A172 (cell line): Measurements from ENCODE around the gene NUMA1. TPM values are rescaled to one million over a fixed set of nuclear protein-coding genes. Genes with fewer than 3 reads are reported as not detected.

Source experiments
- DNase-seq: peaks from one replicate; pipeline ENCODE4 v3.0.0-alpha.2; 2015; ENCODE audit warnings: low spot score
- total RNA-seq: library from RNA; depleted of rRNA; stranded (reverse); fragments of >200 nt; shearing (Covaris generic); gene quantifications from 2 replicates; pipeline ENCODE4 v1.2.3, GENCODE V29; 2014

The NUMA1 gene
- total RNA-seq, 1 experiment from 2014 or later: 161 TPM

GRCh38 chr11:72061739-72062396 lies 18.5 kb downstream of the NUMA1 start:
- no peak for DNase-seq

- DNase-seq: no peak
Measured at GRCh38 chr11:72058416-72059034, 21.8 kb downstream of the NUMA1 start.

- no peak for DNase-seq
Measured at GRCh38 chr11:72048766-72049460, 31.4 kb downstream of the NUMA1 start.

GRCh38 chr11:72045849-72046248 lies 34.5 kb downstream of the NUMA1 start:
- DNase-seq: no peak

- DNase-seq: no peak
Measured at GRCh38 chr11:72042064-72042745, 38.1 kb downstream of the NUMA1 start.

GRCh38 chr11:72041364-72042063 lies 38.8 kb downstream of the NUMA1 start:
- DNase-seq: peak; percentile 66

- peak; percentile 84 for DNase-seq
Measured at GRCh38 chr11:72040491-72041363, 39.6 kb downstream of the NUMA1 start.

GRCh38 chr11:72039856-72040401 lies 40.4 kb downstream of the NUMA1 start:
- DNase-seq: no peak

- DNase-seq: no peak
Measured at GRCh38 chr11:72039031-72039855, 41.1 kb downstream of the NUMA1 start.

- DNase-seq: peak; percentile 43
Measured at GRCh38 chr11:72038491-72038890, 41.9 kb downstream of the NUMA1 start.

GRCh38 chr11:72037554-72038311 lies 42.6 kb downstream of the NUMA1 start:
- no peak for DNase-seq

- no peak for DNase-seq
Measured at GRCh38 chr11:72036687-72037086, 43.7 kb downstream of the NUMA1 start.

GRCh38 chr11:72030472-72031045 lies 49.8 kb downstream of the NUMA1 start:
- DNase-seq: no peak

GRCh38 chr11:72026090-72026489 lies 54.3 kb downstream of the NUMA1 start:
- DNase-seq: no peak

GRCh38 chr11:72024069-72024754 lies 56.1 kb downstream of the NUMA1 start:
- DNase-seq: no peak

GRCh38 chr11:72023335-72023734 lies 57.0 kb downstream of the NUMA1 start:
- DNase-seq: no peak

GRCh38 chr11:72018171-72018570 lies 62.2 kb downstream of the NUMA1 start:
- no peak for DNase-seq

- peak; percentile 35 for DNase-seq
Measured at GRCh38 chr11:72015511-72016061, 64.8 kb downstream of the NUMA1 start.
